ENCODE data around the gene MORN1. TPM values are rescaled to one million over a fixed set of nuclear protein-coding genes. Genes with fewer than 3 reads are reported as not detected.

MORN1 gene
- total and polyA plus RNA-seq, 9 of the 15 experiments (the other 6 are each of a cell fraction or from before 2014, with no cell fraction given), result 0.24 to 9.3 (median 4.2) TPM

DNA sequence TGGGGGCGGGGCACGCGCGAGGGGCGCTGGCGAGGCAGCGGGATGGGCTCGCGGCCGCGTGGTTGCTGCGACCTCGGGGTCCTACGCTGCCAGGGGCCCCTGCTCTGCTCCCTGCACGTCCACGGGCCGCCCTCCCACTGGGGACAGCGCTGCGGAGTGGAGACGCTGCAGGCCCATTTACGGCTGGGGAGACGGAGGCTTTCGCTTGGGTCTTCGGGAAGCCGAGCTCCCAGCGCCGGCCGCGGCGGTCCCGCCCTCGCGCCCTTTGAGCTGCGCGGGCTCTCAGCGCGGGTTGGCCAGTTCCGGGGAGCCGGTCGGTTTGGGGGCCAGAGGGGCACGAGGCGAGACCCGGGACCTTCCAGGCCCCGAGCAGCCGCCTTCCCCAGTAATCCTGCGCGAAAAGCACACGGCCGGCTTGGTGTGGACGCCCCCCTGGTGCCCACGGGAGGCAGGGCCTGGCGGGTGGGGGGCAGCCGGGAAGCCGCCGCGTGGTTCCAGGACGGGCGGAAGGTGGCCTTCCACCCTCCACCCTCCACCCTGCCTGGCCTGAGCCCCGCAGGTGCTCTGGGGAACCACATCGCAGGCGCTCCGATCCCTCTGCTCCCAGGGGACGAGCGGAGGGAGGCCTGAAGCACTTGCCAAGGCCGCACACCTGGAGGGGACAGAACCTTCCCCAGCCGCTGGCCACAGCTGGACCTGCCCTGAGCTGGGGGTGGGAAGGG, 21.6 kb upstream of the MORN1 start (continued):
- TF ChIP-seq, protein P1, sequence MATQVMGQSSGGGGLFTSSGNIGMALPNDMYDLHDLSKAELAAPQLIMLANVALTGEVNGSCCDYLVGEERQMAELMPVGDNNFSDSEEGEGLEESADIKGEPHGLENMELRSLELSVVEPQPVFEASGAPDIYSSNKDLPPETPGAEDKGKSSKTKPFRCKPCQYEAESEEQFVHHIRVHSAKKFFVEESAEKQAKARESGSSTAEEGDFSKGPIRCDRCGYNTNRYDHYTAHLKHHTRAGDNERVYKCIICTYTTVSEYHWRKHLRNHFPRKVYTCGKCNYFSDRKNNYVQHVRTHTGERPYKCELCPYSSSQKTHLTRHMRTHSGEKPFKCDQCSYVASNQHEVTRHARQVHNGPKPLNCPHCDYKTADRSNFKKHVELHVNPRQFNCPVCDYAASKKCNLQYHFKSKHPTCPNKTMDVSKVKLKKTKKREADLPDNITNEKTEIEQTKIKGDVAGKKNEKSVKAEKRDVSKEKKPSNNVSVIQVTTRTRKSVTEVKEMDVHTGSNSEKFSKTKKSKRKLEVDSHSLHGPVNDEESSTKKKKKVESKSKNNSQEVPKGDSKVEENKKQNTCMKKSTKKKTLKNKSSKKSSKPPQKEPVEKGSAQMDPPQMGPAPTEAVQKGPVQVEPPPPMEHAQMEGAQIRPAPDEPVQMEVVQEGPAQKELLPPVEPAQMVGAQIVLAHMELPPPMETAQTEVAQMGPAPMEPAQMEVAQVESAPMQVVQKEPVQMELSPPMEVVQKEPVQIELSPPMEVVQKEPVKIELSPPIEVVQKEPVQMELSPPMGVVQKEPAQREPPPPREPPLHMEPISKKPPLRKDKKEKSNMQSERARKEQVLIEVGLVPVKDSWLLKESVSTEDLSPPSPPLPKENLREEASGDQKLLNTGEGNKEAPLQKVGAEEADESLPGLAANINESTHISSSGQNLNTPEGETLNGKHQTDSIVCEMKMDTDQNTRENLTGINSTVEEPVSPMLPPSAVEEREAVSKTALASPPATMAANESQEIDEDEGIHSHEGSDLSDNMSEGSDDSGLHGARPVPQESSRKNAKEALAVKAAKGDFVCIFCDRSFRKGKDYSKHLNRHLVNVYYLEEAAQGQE (IDR thresholded peaks at IDR 0.05; ENCODE audit: borderline replicate concordance), result no peak
- TF ChIP-seq, protein P1 (CRISPR knock-in tag; IDR thresholded peaks at IDR 0.05; ENCODE audit: low read depth), result no peak
- TF ChIP-seq, protein P2, sequence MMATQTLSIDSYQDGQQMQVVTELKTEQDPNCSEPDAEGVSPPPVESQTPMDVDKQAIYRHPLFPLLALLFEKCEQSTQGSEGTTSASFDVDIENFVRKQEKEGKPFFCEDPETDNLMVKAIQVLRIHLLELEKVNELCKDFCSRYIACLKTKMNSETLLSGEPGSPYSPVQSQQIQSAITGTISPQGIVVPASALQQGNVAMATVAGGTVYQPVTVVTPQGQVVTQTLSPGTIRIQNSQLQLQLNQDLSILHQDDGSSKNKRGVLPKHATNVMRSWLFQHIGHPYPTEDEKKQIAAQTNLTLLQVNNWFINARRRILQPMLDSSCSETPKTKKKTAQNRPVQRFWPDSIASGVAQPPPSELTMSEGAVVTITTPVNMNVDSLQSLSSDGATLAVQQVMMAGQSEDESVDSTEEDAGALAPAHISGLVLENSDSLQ (IDR thresholded peaks at IDR 0.05), result no peak
- no peak for TF ChIP-seq ZNF354B (CRISPR knock-in tag; IDR thresholded peaks at IDR 0.05)
- peak; percentile 76; the same call in 1 of the 2 replicates for TF ChIP-seq EP400 (IDR thresholded peaks at IDR 0.05)
- no peak for TF ChIP-seq BRF1 (IDR thresholded peaks at IDR 0.05; ENCODE audit: borderline replicate concordance, extremely low read depth, insufficient read length)
- TF ChIP-seq RFX7 (CRISPR knock-in tag; IDR thresholded peaks at IDR 0.05), result no peak
- TF ChIP-seq, protein P3, sequence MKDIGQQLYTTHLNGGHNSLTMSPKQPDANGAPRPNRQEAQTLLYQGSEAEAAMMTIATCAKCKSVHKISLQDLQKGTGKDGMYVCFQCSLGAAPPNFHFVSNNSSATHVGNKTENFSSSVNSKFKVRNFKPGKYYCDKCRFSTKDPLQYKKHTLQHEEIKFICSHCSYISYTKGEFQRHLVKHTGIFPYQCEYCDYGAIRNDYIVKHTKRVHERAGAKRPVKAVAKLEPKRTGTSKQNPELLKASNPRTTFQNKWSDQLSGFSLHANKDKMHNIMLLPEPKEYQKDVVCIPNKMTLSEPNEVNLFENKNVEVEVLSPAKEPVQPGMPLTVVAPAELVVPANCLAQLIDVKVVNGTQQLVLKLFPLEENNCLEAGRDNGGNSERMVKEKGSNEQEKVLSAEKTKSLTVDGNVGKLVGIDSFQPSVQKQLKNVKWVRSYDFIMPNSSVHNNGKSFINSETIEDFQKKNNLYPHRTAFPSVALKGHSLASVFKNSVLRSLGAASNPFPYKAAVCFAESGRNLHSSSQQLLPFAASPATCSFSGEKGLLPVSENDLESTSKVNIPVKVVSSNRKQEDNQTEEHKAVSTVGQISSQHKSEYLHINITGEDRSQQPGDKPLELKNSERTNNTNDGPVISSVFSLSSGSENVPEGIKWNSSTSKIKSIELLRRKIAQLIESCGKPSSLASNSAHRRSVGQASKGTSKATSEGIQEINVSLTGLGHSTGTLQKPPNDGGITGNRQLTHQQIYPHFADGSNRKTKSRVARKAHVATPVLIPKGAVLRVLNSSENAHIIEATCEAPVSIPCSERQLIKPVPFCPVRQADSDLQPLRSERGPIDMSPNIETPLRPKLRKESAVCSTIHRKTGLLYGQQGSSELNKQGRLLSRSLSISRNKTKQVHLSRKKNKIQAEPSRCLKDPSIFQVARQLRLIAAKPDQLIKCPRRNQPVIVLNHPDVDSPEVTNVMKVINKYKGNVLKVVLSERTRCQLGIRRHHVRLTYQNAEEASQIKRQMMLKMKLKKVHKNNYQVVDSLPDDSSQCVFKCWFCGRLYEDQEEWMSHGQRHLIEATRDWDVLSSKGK (CRISPR knock-in tag; IDR thresholded peaks at IDR 0.05), result no peak
- TF ChIP-seq POLR2AphosphoS2 (IDR thresholded peaks at IDR 0.05; ENCODE audit: low read length), result no peak
- no peak for TF ChIP-seq PPARD (CRISPR knock-in tag; IDR thresholded peaks at IDR 0.05)
- peak; percentile 11; the same call in 1 of the 2 replicates for TF ChIP-seq ELF1 (tag; IDR thresholded peaks at IDR 0.05)
- TF ChIP-seq HOXB6 (CRISPR knock-in tag; IDR thresholded peaks at IDR 0.05; ENCODE audit: borderline replicate concordance), result no peak
- TF ChIP-seq IRF2 (CRISPR knock-in tag; IDR thresholded peaks at IDR 0.05), result no peak
- TF ChIP-seq GABPB1 (CRISPR knock-in tag; IDR thresholded peaks at IDR 0.05), result no peak; the same call in 1 of the 2 replicates
- TF ChIP-seq ZFPM2 (CRISPR knock-in tag; IDR thresholded peaks at IDR 0.05), result no peak
- peak; percentile 64 for TF ChIP-seq POLR2B (IDR thresholded peaks at IDR 0.05; ENCODE audit: low read depth, partially characterized antibody)
- no peak for TF ChIP-seq PHF20 (IDR thresholded peaks at IDR 0.05; ENCODE audit: partially characterized antibody)

Data from K562 (cell line).